ENCODE measurements around the gene CSAG2.
"Not testable (repeated sequence)": the region's sequence is repeated elsewhere in the genome, so short reads cannot be mapped to it uniquely, and the experiment has no call there.

The CSAG2 gene, protein sequence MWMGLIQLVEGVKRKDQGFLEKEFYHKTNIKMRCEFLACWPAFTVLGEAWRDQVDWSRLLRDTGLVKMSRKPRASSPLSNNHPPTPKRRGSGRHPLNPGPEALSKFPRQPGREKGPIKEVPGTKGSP

DNA sequence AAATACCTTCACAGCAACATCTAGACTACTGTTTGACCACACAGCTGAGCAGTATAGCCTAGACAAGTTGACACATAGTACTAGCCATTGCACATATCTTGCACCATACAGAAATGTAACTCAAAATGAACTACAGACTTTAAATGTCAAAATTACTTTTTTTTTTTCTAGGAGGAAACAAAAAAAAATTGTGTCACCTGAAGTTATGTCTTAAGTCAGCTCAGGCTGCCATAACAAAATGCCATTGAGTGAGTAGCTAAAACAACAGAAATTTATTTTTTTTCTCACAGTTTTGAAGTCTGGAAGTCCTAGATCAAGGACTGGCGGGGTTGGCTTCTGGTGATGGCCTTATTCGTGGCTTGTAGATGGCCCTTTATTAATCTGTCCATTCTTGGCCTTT, at the start of gene CSAG2:
Gene CSAG2, minus strand, starts transcription at position 101 of the 400 bp plus-strand sequence. CDS start 161 bp downstream, outside the sequence.
- DNase-seq (ENCODE audit: low read depth in 2 of 2, low spot score in 1 of 2), result not testable (repeated sequence)

DNA sequence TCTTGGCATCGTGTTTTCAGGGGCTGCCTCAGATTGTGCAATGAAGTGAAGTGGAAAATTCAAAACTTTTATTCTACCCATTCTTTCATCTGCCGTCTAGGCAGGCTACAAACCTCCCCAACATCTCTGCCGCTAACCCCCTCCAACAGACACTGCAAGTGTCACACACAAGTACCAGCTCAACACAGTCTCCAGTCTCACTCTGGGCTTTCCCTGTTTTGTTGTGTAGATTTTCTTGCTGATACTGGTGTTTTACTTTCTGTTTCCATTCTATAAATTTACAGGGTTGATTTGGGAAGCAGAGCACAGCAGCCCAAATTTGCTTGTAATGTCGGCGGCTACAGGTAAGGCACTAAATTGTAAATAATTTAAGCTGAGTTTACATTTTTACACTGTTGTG, 45.8 kb upstream of the CSAG2 start:
- not testable (repeated sequence) for DNase-seq (ENCODE audit: low read depth in 2 of 2, low spot score in 1 of 2)

DNA sequence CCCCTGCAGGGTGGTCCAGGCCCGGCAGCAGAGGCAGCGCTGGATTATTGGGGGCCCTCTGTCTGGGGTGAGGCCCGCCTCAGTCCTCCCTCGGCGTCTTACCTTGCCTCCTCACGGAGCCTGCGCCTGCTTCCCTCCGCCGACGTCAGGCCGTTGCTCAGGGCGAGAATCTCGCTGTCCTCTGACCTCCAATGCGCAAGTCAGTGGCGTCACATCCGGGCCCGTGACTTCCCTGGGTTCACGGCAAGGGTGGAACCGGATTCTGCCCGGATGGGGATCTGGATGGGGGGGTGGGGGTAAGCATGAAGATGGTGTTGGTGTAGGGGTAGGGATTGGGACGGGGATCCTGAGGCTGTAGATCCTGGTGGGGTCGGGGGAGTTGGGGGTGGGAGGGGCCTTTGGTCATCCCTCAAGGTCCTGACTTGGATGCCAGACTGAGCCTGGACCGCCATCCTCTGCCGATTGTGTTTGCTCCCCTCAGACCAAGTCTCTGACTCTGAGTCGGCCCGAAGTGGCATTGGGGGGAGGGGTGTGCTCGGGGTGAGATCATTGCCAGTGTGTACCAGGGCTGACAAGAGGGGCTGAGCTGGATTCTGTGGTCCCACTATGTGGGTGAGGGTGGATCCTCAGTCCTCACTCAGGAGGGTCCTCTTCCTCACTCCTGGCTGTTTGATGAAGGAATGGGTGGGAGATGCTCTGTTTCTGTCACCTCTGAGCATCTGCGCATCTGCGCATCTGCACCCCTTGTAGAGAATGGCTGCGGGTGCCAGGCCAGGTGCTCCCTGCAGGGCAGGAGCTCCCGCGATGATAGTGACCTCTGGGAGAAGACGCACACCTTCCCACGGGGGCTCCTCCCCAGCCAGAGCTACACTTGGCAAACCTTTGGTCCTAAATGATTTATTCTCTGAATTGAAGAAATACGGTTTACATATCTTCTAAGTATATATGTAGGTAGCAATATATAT, 44.9 kb upstream of the CSAG2 start, which contains the start of gene MAGEA2:
Gene MAGEA2, minus strand, starts transcription at position 157 of the 965 bp plus-strand sequence. CDS start 2,479 bp downstream, outside the sequence.
- not testable (repeated sequence) for DNase-seq (ENCODE audit: low read depth in 2 of 2, low spot score in 1 of 2)

DNA sequence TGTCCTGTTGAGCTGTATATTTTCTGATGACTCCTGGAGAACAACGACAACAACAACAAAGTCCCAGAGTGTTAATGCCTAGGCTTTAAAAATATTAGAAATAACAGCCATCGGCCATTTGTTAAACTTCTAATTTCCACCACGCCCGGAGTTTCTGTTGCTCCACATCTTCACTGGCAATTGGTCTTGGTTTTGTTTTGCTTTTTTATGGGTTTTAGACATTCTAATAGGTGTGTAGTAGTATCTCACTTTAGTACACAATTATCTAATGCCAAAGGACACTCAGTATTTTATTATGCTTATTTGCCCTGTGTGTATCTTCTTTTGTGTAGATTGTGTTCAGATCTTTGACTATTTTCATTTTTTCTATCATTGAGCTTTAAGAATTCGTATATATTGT, 29.5 kb upstream of the CSAG2 start:
- no peak for DNase-seq (ENCODE audit: low read depth in 2 of 2, low spot score in 1 of 2)

GRCh38 chrX:152736528-152736927, 27.5 kb upstream of the CSAG2 start:
- DNase-seq (ENCODE audit: low read depth in 2 of 2, low spot score in 1 of 2), result not testable (repeated sequence)

DNA sequence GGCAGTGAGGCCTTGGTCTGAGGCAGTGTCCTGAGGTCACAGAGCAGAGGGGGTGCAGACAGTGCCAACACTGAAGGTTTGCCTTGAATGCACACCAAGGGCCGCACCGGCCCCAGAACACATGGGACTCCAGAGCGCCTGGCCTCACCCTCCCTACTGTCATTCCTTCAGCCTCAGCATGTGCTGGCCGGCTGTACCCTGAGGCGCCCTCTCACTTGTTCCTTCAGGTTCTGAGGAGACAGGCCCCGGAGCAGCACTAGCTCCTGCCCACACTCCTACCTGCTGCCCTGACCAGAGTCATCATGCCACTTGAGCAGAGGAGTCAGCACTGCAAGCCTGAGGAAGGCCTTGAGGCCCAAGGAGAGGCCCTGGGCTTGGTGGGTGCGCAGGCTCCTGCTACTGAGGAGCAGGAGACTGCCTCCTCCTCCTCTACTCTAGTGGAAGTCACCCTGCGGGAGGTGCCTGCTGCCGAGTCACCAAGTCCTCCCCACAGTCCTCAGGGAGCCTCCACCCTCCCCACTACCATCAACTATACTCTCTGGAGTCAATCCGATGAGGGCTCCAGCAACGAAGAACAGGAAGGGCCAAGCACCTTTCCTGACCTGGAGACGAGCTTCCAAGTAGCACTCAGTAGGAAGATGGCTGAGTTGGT, 26.9 kb upstream of the CSAG2 start:
- DNase-seq (ENCODE audit: low read depth in 2 of 2, low spot score in 1 of 2), result no peak

- DNase-seq (ENCODE audit: low read depth in 2 of 2, low spot score in 1 of 2), result no peak
Measured at GRCh38 chrX:152735101-152735500, 26.0 kb upstream of the CSAG2 start.

- DNase-seq (ENCODE audit: low read depth in 2 of 2, low spot score in 1 of 2), result not testable (repeated sequence)
Measured at GRCh38 chrX:152734143-152734858, 25.2 kb upstream of the CSAG2 start.

DNA sequence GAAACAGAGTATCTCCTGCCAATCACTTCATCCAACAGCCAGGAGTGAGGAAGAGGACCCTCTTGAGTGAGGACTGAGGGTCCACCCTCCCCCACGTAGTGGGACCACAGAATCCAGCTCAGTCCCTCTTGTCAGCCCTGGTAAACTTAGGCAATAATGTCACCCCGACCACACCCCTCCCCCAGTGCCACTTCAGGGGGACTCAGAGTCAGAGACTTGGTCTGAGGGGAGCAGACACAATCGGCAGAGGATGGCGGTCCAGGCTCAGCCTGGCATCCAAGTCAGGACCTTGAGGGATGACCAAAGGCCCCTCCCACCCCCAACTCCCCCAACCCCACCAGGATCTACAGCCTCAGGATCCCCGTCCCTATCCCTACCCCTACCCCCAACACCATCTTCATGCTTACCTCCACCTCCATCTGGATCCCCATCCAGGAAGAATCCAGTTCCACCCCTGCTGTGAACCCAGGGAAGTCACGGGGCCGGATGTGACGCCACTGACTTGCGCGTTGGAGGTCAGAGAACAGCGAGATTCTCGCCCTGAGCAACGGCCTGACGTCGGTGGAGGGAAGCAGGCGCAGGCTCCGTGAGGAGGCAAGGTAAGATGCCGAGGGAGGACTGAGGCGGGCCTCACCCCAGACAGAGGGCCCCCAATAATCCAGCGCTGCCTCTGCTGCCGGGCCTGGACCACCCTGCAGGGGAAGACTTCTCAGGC, 24.3 kb upstream of the CSAG2 start, which contains the start of the genes CSAG1 and MAGEA12:
Gene CSAG1, minus strand, starts transcription at position 461 of the 715 bp plus-strand sequence. CDS start 1,261 bp downstream, outside the sequence.
Gene MAGEA12, plus strand, starts transcription at position 497 of the 715 bp plus-strand sequence. CDS start 2,405 bp downstream, outside the sequence.
- DNase-seq (ENCODE audit: low read depth in 2 of 2, low spot score in 1 of 2), result no peak

DNA sequence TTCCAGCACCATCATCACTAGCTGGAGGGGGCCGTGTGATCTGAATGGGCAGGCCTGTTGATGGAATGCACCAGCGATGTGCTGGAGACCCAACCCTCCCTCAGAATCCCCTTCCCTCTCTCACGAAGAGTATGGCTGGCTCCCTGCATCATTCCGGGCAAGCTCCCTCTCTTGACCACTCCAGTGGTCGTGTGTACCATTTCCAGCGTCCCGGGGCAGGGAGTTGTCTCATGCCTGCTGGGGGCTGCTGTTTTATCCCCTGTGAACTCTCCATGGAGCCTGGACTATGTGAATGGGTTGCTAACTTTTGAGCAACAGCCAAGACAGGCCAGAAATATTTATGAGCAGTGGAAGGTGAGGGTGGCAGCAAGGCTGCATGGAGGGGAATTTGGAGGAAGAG, 16.3 kb upstream of the CSAG2 start:
- DNase-seq (ENCODE audit: low read depth in 2 of 2, low spot score in 1 of 2), result no peak

GRCh38 chrX:152713815-152714787, 5.0 kb upstream of the CSAG2 start, which contains the start of gene MAGEA2B:
MAGEA2B (plus strand) TSS chrX:152714628; CDS start chrX:152717107, 2,479 bp downstream.
- not testable (repeated sequence) for DNase-seq (ENCODE audit: low read depth in 2 of 2, low spot score in 1 of 2)

- DNase-seq (ENCODE audit: low read depth in 2 of 2, low spot score in 1 of 2), result not testable (repeated sequence)
Measured at GRCh38 chrX:152713195-152713594, 4.1 kb upstream of the CSAG2 start.

- not testable (repeated sequence) for DNase-seq (ENCODE audit: low read depth in 2 of 2, low spot score in 1 of 2)
Measured at GRCh38 chrX:152706500-152706899, 2.6 kb downstream of the CSAG2 start.

- DNase-seq (ENCODE audit: low read depth in 2 of 2, low spot score in 1 of 2), result not testable (repeated sequence)
Measured at GRCh38 chrX:152700390-152700789, 8.7 kb downstream of the CSAG2 start.

DNA sequence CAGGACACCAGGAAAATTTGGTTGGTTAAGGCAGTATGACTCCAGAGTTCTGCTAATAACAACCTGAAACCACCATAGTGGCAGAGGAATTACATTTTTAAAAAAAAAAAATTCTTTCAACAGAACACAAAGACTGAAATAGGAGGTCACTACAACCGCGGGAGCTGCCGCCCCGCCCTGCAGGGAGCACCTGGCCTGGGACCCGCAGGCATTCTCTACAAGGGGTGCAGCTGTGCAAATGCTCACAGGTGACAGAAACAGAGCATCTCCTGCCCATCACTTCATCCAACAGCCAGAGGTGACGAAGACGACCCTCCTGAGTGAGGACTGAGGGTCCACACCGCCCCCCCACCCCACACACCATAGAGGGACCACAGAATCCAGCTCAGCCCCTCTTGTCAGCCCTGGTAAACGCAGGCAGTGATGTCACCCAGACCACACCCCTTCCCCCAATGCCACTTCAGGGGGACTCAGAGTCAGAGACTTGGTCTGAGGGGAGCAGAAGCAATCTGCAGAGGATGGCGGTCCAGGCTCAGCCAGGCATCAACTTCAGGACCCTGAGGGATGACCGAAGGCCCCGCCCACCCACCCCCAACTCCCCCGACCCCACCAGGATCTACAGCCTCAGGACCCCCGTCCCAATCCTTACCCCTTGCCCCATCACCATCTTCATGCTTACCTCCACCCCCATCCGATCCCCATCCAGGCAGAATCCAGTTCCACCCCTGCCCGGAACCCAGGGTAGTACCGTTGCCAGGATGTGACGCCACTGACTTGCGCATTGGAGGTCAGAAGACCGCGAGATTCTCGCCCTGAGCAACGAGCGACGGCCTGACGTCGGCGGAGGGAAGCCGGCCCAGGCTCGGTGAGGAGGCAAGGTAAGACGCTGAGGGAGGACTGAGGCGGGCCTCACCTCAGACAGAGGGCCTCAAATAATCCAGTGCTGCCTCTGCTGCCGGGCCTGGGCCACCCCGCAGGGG, 10.8 kb downstream of the CSAG2 start, which contains the start of gene MAGEA3:
Gene MAGEA3, plus strand, starts transcription at position 843 of the 980 bp plus-strand sequence. CDS start 2,039 bp downstream, outside the sequence.
- DNase-seq (ENCODE audit: low read depth in 2 of 2, low spot score in 1 of 2), result not testable (repeated sequence)

GRCh38 chrX:152681012-152681411, 28.1 kb downstream of the CSAG2 start:
- DNase-seq (ENCODE audit: low read depth in 2 of 2, low spot score in 1 of 2), result not testable (repeated sequence)

DNA sequence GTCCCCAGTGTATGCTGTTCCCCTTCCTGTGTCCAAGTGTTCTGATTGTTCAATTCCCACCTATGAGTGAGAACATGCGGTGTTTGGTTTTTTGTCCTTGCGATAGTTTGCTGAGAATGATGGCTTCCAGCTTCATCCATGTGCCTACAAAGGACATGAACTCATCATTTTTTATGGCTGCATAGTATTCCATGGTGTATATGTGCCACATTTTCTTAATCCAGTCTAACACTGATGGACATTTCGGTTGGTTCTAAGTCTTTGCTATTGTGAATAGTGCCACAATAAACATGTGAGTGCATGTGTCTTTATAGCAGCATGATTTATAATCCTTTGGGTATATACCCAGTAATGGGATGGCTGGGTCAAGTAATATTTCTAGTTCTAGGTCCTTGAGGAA, 34.4 kb downstream of the CSAG2 start:
- DNase-seq (ENCODE audit: low read depth in 2 of 2, low spot score in 1 of 2), result not testable (repeated sequence)
